Thoracic aorta (tissue), 2 donors: Measurements from ENCODE around the gene KIRREL3. TPM values are rescaled to one million over a fixed set of nuclear protein-coding genes. Genes with fewer than 3 reads are reported as not detected.

Experiments
- ATAC-seq: fragments of 150-250 bp; one replicate; pipeline ENCODE4 v1.8.0; 2017; ENCODE audit warnings: low read depth; ENCODE audit not compliant: insufficient number of reproducible peaks, low FRiP score
- DNase-seq: peaks from one replicate; pipeline ENCODE4 v3.0.0-alpha.2; 2020; ENCODE audit warnings: low spot score
- H3K27ac ChIP-seq, 2 donors: fragments of 200-600 bp; sonication (generic); 1 replicate in 1 of 2; 2 replicates in 1 of 2; pipeline ENCODE4 v1.5.1; 2016; ENCODE audit warnings: mild to moderate bottlenecking in 2 of 2, moderate library complexity in 2 of 2
- H3K27me3 ChIP-seq: fragments of 200-600 bp; sonication (generic); replicated peaks from 2 replicates; pipeline ENCODE4 v1.6.0; 2016; ENCODE audit warnings: mild to moderate bottlenecking; ENCODE audit not compliant: insufficient read depth
- H3K36me3 ChIP-seq: fragments of 200-600 bp; sonication (generic); one replicate; pipeline ENCODE4 v1.5.1; 2016
- H3K4me1 ChIP-seq, 2 donors: fragments of 200-600 bp; sonication (generic); 1 replicate in 1 of 2; 2 replicates in 1 of 2; pipeline versions ENCODE4 v1.5.1 to v1.6.0; 2016; ENCODE audit warnings: low read depth in 2 of 2, mild to moderate bottlenecking in 1 of 2; ENCODE audit not compliant: control insufficient read depth in 1 of 2
- H3K4me3 ChIP-seq: fragments of 200-600 bp; sonication (generic); 2 replicates; pipeline ENCODE4 v1.5.1; 2016; ENCODE audit warnings: mild to moderate bottlenecking
- H3K9me3 ChIP-seq: fragments of 200-600 bp; sonication (generic); 2 replicates; pipeline ENCODE4 v1.5.1; 2016
- CTCF ChIP-seq: fragments of 200-600 bp; sonication (generic); IDR thresholded peaks from one replicate; pipeline ENCODE4 v1.5.1; 2019; ENCODE audit warnings: antibody characterized with exemption
- total RNA-seq, 2 donors: library from RNA; depleted of rRNA; stranded (reverse); fragments of >200 nt; gene quantifications; one replicate each; pipeline versions ENCODE4 v1.1.0 to v1.2.3, GENCODE V29; 2016

Gene KIRREL3
- total RNA-seq, 2 donors from 2014 or later, result not detected

DNA sequence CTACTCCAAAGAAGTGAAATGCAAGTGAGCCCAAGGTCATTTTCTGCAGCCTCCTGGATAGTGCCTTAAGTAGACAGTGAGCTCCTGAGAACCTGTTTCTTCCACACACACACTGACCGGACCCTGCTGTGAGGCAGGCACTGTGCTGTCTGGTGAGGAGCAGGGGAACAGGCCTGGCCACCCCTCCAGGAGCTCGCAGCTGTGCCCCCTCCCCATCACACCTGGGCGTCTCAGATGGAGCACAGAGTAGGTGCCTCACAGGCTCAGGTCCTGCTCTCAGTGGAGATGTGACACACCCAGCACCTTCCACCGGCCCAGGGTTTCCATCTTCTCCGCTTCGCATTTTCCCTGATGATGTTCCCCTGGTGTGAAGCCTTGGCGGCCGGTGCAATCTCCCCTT, 470.2 kb downstream of the KIRREL3 start:
- Histone ChIP-seq H3K4me1 (no peaks in the 10 kb centered on the region), H3K27ac (no peak overlapping the region), H3K4me3 (no peak overlapping the region), H3K9me3 (no peaks in the 10 kb centered on the region), H3K36me3 (no peaks in the 10 kb centered on the region), H3K27me3 (no peaks in the 10 kb centered on the region)
- TF ChIP-seq CTCF, result no peak
- DNase-seq, result no peak
- no peak for ATAC-seq

DNA sequence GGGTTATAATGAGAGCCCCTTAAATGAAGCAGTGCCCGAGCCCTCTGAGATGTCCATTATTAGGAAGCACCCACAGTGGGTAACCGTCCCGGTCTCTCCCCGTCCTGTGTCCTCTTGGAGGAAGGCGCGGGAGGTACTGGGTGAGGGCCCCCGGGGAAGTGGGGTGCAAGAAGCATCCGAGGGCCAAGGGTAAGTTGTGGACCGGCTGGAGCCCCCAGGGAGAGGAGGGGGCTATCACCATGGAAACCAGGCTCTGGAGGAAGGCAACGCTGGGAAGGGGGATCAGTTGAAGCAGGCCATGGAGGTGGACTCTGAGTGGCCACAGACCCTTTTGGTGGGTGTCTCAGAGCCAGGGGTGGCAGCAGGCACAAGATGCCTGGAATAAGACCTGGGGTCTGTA, 471.5 kb downstream of the KIRREL3 start:
- no peaks in the 10 kb centered on the region for H3K27me3 ChIP-seq
- no peak for TF ChIP-seq CTCF
- ATAC-seq (no peak), DNase-seq (no peak)
- no peaks in the 10 kb centered on the region for H3K36me3 ChIP-seq
- no peak overlapping the region for H3K27ac ChIP-seq
- no peaks in the 10 kb centered on the region for H3K4me1 ChIP-seq
- no peaks in the 10 kb centered on the region for H3K9me3 ChIP-seq
- no peak overlapping the region for H3K4me3 ChIP-seq

DNA sequence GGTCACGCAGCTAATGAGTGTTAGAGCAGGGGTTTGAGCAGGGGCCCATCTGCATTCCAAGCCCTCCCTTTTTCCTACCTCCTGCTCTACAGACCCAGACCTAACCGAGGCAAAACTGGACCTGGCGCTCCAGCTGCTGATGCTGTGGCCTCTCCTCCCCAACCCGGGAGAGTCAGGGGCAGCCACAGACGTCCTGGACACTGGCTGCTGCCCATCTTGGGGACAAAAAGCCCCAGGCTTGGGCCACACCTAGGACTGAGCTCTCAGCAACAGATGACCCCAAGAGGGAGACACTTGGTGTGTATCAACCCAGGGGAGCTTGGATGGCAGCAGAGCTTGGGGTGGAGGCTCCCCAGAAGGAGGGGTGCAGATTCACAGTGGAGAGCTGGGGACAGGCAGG, 472.5 kb downstream of the KIRREL3 start:
- Histone ChIP-seq H3K36me3 (no peaks in the 10 kb centered on the region), H3K4me3 (no peak overlapping the region), H3K4me1 (no peaks in the 10 kb centered on the region), H3K9me3 (no peaks in the 10 kb centered on the region), H3K27ac (no peak overlapping the region), H3K27me3 (no peaks in the 10 kb centered on the region)
- TF ChIP-seq CTCF, result no peak
- DNase-seq (no peak), ATAC-seq (no peak)

- H3K27me3 ChIP-seq, result no peaks in the 10 kb centered on the region
- DNase-seq, result no peak
These were observed 472.9 kb downstream of the KIRREL3 start for GRCh38 chr11:126527651-126528050.

DNA sequence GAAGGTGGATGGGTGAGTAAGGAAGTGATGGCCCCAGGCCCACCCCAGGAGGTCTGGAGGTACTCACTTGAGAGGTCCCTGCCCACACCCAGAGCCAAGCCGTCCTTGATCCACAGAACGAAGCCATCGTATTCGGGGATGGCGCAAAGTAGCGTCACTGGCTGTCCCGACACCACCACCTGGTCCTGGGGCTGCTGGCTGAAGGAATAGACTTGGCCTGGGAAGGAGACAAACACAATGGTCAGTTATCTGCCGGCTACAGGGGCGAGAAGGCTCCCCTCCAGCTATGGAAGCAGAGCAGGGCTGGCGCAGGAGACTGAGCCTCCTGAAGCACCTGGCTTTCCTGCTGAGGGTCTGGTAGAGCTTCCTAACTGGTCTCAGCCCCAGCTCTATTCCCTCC, 474.1 kb downstream of the KIRREL3 start:
- no peak overlapping the region for H3K27ac ChIP-seq
- H3K9me3 ChIP-seq, result no peaks in the 10 kb centered on the region
- H3K4me3 ChIP-seq, result no peak overlapping the region
- no peaks in the 10 kb centered on the region for H3K27me3 ChIP-seq
- no peak for ATAC-seq
- DNase-seq, result no peak
- no peak for TF ChIP-seq CTCF
- H3K4me1 ChIP-seq, result no peaks in the 10 kb centered on the region
- no peaks in the 10 kb centered on the region for H3K36me3 ChIP-seq

More at GRCh38 chr11:126527651-126528050, 472.9 kb downstream of the KIRREL3 start:
- TF ChIP-seq CTCF, result no peak
- Histone ChIP-seq H3K36me3 (no peaks in the 10 kb centered on the region), H3K27ac (no peak overlapping the region), H3K4me1 (no peaks in the 10 kb centered on the region), H3K9me3 (no peaks in the 10 kb centered on the region), H3K4me3 (no peak overlapping the region)
- ATAC-seq, result no peak
